Central memory CD8-positive, alpha-beta T cell (primary cell): ENCODE results near the gene ZNF576.

ENCODE experiments used
- ATAC-seq: fragments of 150-1000 bp; cut with Tn5 transposase; replicated peaks from 2 replicates; pipeline ENCODE4 v1.10.0; 2022; ENCODE audit warnings: mild to moderate bottlenecking, moderate FRiP score, moderate number of reproducible peaks; ENCODE audit not compliant: poor library complexity, severe bottlenecking; ENCODE audit errors: extremely low read depth
- DNase-seq, 2 donors: peaks; one replicate each; pipeline ENCODE4 v3.0.0; 2021; ENCODE audit warnings: low spot score in 2 of 2
- H3K27ac Mint-ChIP-seq: one replicate; pipeline ENCODE4 v1.8.0; 2022; ENCODE audit warnings: low read depth, mild to moderate bottlenecking, moderate library complexity, mixed read lengths
- H3K27me3 Mint-ChIP-seq: one replicate; pipeline ENCODE4 v1.8.0; 2022; ENCODE audit warnings: mixed read lengths
- H3K36me3 Mint-ChIP-seq: one replicate; pipeline ENCODE4 v1.8.0; 2022; ENCODE audit warnings: mild to moderate bottlenecking, moderate library complexity, mixed read lengths; ENCODE audit not compliant: insufficient read depth
- H3K4me1 Mint-ChIP-seq: one replicate; pipeline ENCODE4 v1.8.0; 2022; ENCODE audit warnings: mixed read lengths
- H3K4me3 Mint-ChIP-seq: one replicate; pipeline ENCODE4 v1.8.0; 2022; ENCODE audit warnings: mild to moderate bottlenecking, moderate library complexity, mixed read lengths
- H3K9me3 Mint-ChIP-seq: one replicate; pipeline ENCODE4 v1.8.0; 2022; ENCODE audit warnings: mixed read lengths

Gene ZNF576

GRCh38 chr19:43562698-43563241 is 33.6 kb upstream of the ZNF576 start:
- Mint-ChIP-seq H3K27me3 (no peaks in the 10 kb centered on the region), H3K36me3 (peaks cover 16% of the 10 kb centered on the region), H3K4me3 (peak overlapping the region; percentile 48), H3K27ac (peak overlapping the region; percentile 92), H3K4me1 (peaks cover 53% of the 10 kb centered on the region), H3K9me3 (no peaks in the 10 kb centered on the region)
- ATAC-seq (peak; percentile 98), DNase-seq (peak; percentile 66 to 90)

GRCh38 chr19:43563816-43564457 is 32.5 kb upstream of the ZNF576 start:
- Mint-ChIP-seq H3K4me3 (peak overlapping the region; percentile 42), H3K4me1 (peaks cover 53% of the 10 kb centered on the region), H3K36me3 (peaks cover 16% of the 10 kb centered on the region), H3K27me3 (no peaks in the 10 kb centered on the region), H3K27ac (peak overlapping the region; percentile 92), H3K9me3 (no peaks in the 10 kb centered on the region)
- ATAC-seq, result no peak
- DNase-seq, result no peak

- Mint-ChIP-seq H3K9me3 (no peaks in the 10 kb centered on the region), H3K4me1 (peaks cover 57% of the 10 kb centered on the region), H3K27me3 (no peaks in the 10 kb centered on the region), H3K36me3 (peaks cover 16% of the 10 kb centered on the region), H3K4me3 (no peak overlapping the region), H3K27ac (peak overlapping the region; percentile 92)
- ATAC-seq (no peak), DNase-seq (no peak)
Measured at GRCh38 chr19:43564800-43565199, 31.6 kb upstream of the ZNF576 start.

- Mint-ChIP-seq H3K27ac (no peak overlapping the region), H3K27me3 (no peaks in the 10 kb centered on the region), H3K4me1 (peaks cover 42% of the 10 kb centered on the region), H3K9me3 (no peaks in the 10 kb centered on the region), H3K36me3 (peaks cover 7% of the 10 kb centered on the region), H3K4me3 (no peak overlapping the region)
- DNase-seq (no peak), ATAC-seq (no peak)
Measured at GRCh38 chr19:43569657-43570056, 26.7 kb upstream of the ZNF576 start.

- H3K27ac Mint-ChIP-seq, result no peak overlapping the region
- H3K9me3 Mint-ChIP-seq, result no peaks in the 10 kb centered on the region
- H3K27me3 Mint-ChIP-seq, result no peaks in the 10 kb centered on the region
- H3K4me1 Mint-ChIP-seq, result peaks cover 40% of the 10 kb centered on the region
- no peak for ATAC-seq
- DNase-seq, result no peak
- H3K4me3 Mint-ChIP-seq, result no peak overlapping the region
- peaks cover 8% of the 10 kb centered on the region for H3K36me3 Mint-ChIP-seq
Measured at GRCh38 chr19:43570174-43570791, 26.1 kb upstream of the ZNF576 start.

- Mint-ChIP-seq H3K9me3 (no peaks in the 10 kb centered on the region), H3K36me3 (peaks cover 11% of the 10 kb centered on the region), H3K27ac (peak overlapping the region; percentile 47), H3K27me3 (no peaks in the 10 kb centered on the region), H3K4me1 (peaks cover 40% of the 10 kb centered on the region), H3K4me3 (no peak overlapping the region)
- ATAC-seq, result no peak
- no peak for DNase-seq
Measured at GRCh38 chr19:43572171-43572588, 24.2 kb upstream of the ZNF576 start.

GRCh38 chr19:43574424-43575155 is 21.8 kb upstream of the ZNF576 start:
- H3K27ac Mint-ChIP-seq, result peak overlapping the region; percentile 96
- peak overlapping the region; percentile 97 for H3K4me3 Mint-ChIP-seq
- peaks cover 38% of the 10 kb centered on the region for H3K4me1 Mint-ChIP-seq
- H3K27me3 Mint-ChIP-seq, result no peaks in the 10 kb centered on the region
- ATAC-seq (no peak), DNase-seq (no peak)
- peaks cover 12% of the 10 kb centered on the region for H3K36me3 Mint-ChIP-seq
- no peaks in the 10 kb centered on the region for H3K9me3 Mint-ChIP-seq

- no peaks in the 10 kb centered on the region for H3K27me3 Mint-ChIP-seq
- peak; percentile 100 for ATAC-seq
- H3K4me1 Mint-ChIP-seq, result peaks cover 37% of the 10 kb centered on the region
- peak within 1 kb of the TSS; percentile 97 for H3K4me3 Mint-ChIP-seq
- peaks cover 12% of the 10 kb centered on the region for H3K36me3 Mint-ChIP-seq
- peak within 1 kb of the TSS; percentile 96 for H3K27ac Mint-ChIP-seq
- peak; percentile 86 to 95 for DNase-seq
- no peaks in the 10 kb centered on the region for H3K9me3 Mint-ChIP-seq
Measured at GRCh38 chr19:43575156-43575950, 21.0 kb upstream of the ZNF576 start, which contains the start of the genes PINLYP and XRCC1. PINLYP (plus strand) TSS chr19:43575801; CDS start chr19:43577192, 1,391 bp downstream. XRCC1 (minus strand) TSS chr19:43575527; CDS start chr19:43575458, 69 bp downstream.

- Mint-ChIP-seq H3K4me1 (peaks cover 32% of the 10 kb centered on the region), H3K36me3 (peaks cover 12% of the 10 kb centered on the region), H3K4me3 (peak overlapping the region; percentile 97), H3K27ac (peak overlapping the region; percentile 96), H3K27me3 (no peaks in the 10 kb centered on the region), H3K9me3 (no peaks in the 10 kb centered on the region)
- DNase-seq (no peak), ATAC-seq (no peak)
Measured at GRCh38 chr19:43575955-43576878, 20.2 kb upstream of the ZNF576 start.

GRCh38 chr19:43578787-43579186 is 17.6 kb upstream of the ZNF576 start:
- Mint-ChIP-seq H3K4me1 (peaks cover 21% of the 10 kb centered on the region), H3K4me3 (peak overlapping the region; percentile 0)
- ATAC-seq, result no peak

GRCh38 chr19:43581467-43581866 is 14.9 kb upstream of the ZNF576 start:
- DNase-seq (no peak), ATAC-seq (no peak)
- H3K9me3 Mint-ChIP-seq, result no peaks in the 10 kb centered on the region
- H3K36me3 Mint-ChIP-seq, result peaks cover 2% of the 10 kb centered on the region
- H3K4me3 Mint-ChIP-seq, result no peak overlapping the region
- no peak overlapping the region for H3K27ac Mint-ChIP-seq
- no peaks in the 10 kb centered on the region for H3K27me3 Mint-ChIP-seq
- peaks cover 17% of the 10 kb centered on the region for H3K4me1 Mint-ChIP-seq

More at GRCh38 chr19:43578787-43579186, 17.6 kb upstream of the ZNF576 start:
- Mint-ChIP-seq H3K27ac (no peak overlapping the region), H3K36me3 (peaks cover 7% of the 10 kb centered on the region), H3K27me3 (no peaks in the 10 kb centered on the region), H3K9me3 (no peaks in the 10 kb centered on the region)
- no peak for DNase-seq
